Measurements from ENCODE around the gene B4GALT5. TPM values are rescaled to one million over a fixed set of nuclear protein-coding genes. Genes with fewer than 3 reads are reported as not detected.
"Not testable (repeated sequence)": the region's sequence is repeated elsewhere in the genome, so short reads cannot be mapped to it uniquely, and the experiment has no call there.

Gene B4GALT5
- total RNA-seq, 2 donors from 2014 or later, result 14.8 to 27.3 TPM

- Mint-ChIP-seq H3K27ac (no peak overlapping the region), H3K9me3 (no peaks in the 10 kb centered on the region), H3K36me3 (ENCODE audit: insufficient read depth in 2 of 2) (no peaks in the 10 kb centered on the region), H3K4me1 (ENCODE audit: low read depth) (peaks cover 10% of the 10 kb centered on the region), H3K27me3 (ENCODE audit: low read depth) (peaks cover 27% of the 10 kb centered on the region), H3K4me3 (no peak overlapping the region)
- no peak for ATAC-seq (replicated peaks in 1 of 2)
- DNase-seq, result no peak
Observed at GRCh38 chr20:49749625-49750024, 35.9 kb upstream of the B4GALT5 start.

GRCh38 chr20:49748525-49748838 lies 34.8 kb upstream of the B4GALT5 start:
- no peak overlapping the region for H3K27ac Mint-ChIP-seq
- H3K36me3 Mint-ChIP-seq (ENCODE audit: insufficient read depth in 2 of 2), result no peaks in the 10 kb centered on the region
- H3K4me1 Mint-ChIP-seq (ENCODE audit: low read depth), result peaks cover 10% of the 10 kb centered on the region
- no peak overlapping the region for H3K4me3 Mint-ChIP-seq
- H3K27me3 Mint-ChIP-seq (ENCODE audit: low read depth), result peaks cover 16% of the 10 kb centered on the region
- DNase-seq (no peak), ATAC-seq (replicated peaks in 1 of 2) (no peak)
- H3K9me3 Mint-ChIP-seq, result no peaks in the 10 kb centered on the region

GRCh38 chr20:49747707-49748524 lies 34.2 kb upstream of the B4GALT5 start:
- H3K9me3 Mint-ChIP-seq, result no peaks in the 10 kb centered on the region
- H3K4me1 Mint-ChIP-seq (ENCODE audit: low read depth), result peaks cover 10% of the 10 kb centered on the region
- no peaks in the 10 kb centered on the region for H3K36me3 Mint-ChIP-seq (ENCODE audit: insufficient read depth in 2 of 2)
- ATAC-seq (replicated peaks in 1 of 2) (no peak), DNase-seq (no peak)
- H3K27ac Mint-ChIP-seq, result no peak overlapping the region
- no peak overlapping the region for H3K4me3 Mint-ChIP-seq
- H3K27me3 Mint-ChIP-seq (ENCODE audit: low read depth), result peaks cover 12% of the 10 kb centered on the region

GRCh38 chr20:49742948-49743347 lies 29.3 kb upstream of the B4GALT5 start:
- no peaks in the 10 kb centered on the region for H3K9me3 Mint-ChIP-seq
- ATAC-seq (replicated peaks in 1 of 2), result no peak
- peaks cover 11% of the 10 kb centered on the region for H3K27me3 Mint-ChIP-seq (ENCODE audit: low read depth)
- no peaks in the 10 kb centered on the region for H3K4me1 Mint-ChIP-seq (ENCODE audit: low read depth)
- no peak overlapping the region for H3K4me3 Mint-ChIP-seq
- H3K27ac Mint-ChIP-seq, result no peak overlapping the region
- no peaks in the 10 kb centered on the region for H3K36me3 Mint-ChIP-seq (ENCODE audit: insufficient read depth in 2 of 2)
- DNase-seq, result no peak

- Mint-ChIP-seq H3K27me3 (ENCODE audit: low read depth) (peaks cover 12% of the 10 kb centered on the region), H3K36me3 (ENCODE audit: insufficient read depth in 2 of 2) (no peaks in the 10 kb centered on the region), H3K4me1 (ENCODE audit: low read depth) (no peaks in the 10 kb centered on the region), H3K9me3 (no peaks in the 10 kb centered on the region), H3K27ac (no peak overlapping the region), H3K4me3 (no peak overlapping the region)
- DNase-seq, result no peak
- ATAC-seq (replicated peaks in 1 of 2), result no peak
Observed at GRCh38 chr20:49741977-49742376, 28.3 kb upstream of the B4GALT5 start.

- no peak for DNase-seq
- H3K4me1 Mint-ChIP-seq (ENCODE audit: low read depth), result no peaks in the 10 kb centered on the region
- no peaks in the 10 kb centered on the region for H3K9me3 Mint-ChIP-seq
- H3K27ac Mint-ChIP-seq, result no peak overlapping the region
- H3K36me3 Mint-ChIP-seq (ENCODE audit: insufficient read depth in 2 of 2), result no peaks in the 10 kb centered on the region
- no peak for ATAC-seq (replicated peaks in 1 of 2)
- H3K4me3 Mint-ChIP-seq, result no peak overlapping the region
- peaks cover 20% of the 10 kb centered on the region for H3K27me3 Mint-ChIP-seq (ENCODE audit: low read depth)
Observed at GRCh38 chr20:49740807-49741206, 27.1 kb upstream of the B4GALT5 start.

GRCh38 chr20:49739042-49739441 lies 25.4 kb upstream of the B4GALT5 start:
- no peaks in the 10 kb centered on the region for H3K36me3 Mint-ChIP-seq (ENCODE audit: insufficient read depth in 2 of 2)
- no peak overlapping the region for H3K27ac Mint-ChIP-seq
- H3K27me3 Mint-ChIP-seq (ENCODE audit: low read depth), result peaks cover 20% of the 10 kb centered on the region
- DNase-seq, result no peak
- H3K4me3 Mint-ChIP-seq, result no peak overlapping the region
- H3K9me3 Mint-ChIP-seq, result no peaks in the 10 kb centered on the region
- no peaks in the 10 kb centered on the region for H3K4me1 Mint-ChIP-seq (ENCODE audit: low read depth)
- no peak for ATAC-seq (replicated peaks in 1 of 2)

GRCh38 chr20:49737260-49737659 lies 23.6 kb upstream of the B4GALT5 start:
- Mint-ChIP-seq H3K36me3 (ENCODE audit: insufficient read depth in 2 of 2) (no peaks in the 10 kb centered on the region), H3K4me3 (no peak overlapping the region), H3K27ac (no peak overlapping the region), H3K27me3 (ENCODE audit: low read depth) (peaks cover 19% of the 10 kb centered on the region), H3K9me3 (no peaks in the 10 kb centered on the region), H3K4me1 (ENCODE audit: low read depth) (no peaks in the 10 kb centered on the region)
- ATAC-seq (replicated peaks in 1 of 2) (no peak), DNase-seq (no peak)

GRCh38 chr20:49729780-49730179 lies 16.1 kb upstream of the B4GALT5 start:
- H3K4me1 Mint-ChIP-seq (ENCODE audit: low read depth), result peaks cover 7% of the 10 kb centered on the region
- no peaks in the 10 kb centered on the region for H3K9me3 Mint-ChIP-seq
- H3K4me3 Mint-ChIP-seq, result no peak overlapping the region
- H3K36me3 Mint-ChIP-seq (ENCODE audit: insufficient read depth in 2 of 2), result no peaks in the 10 kb centered on the region
- H3K27me3 Mint-ChIP-seq (ENCODE audit: low read depth), result no peaks in the 10 kb centered on the region
- ATAC-seq (replicated peaks in 1 of 2), result no peak
- no peak for DNase-seq
- H3K27ac Mint-ChIP-seq, result no peak overlapping the region

GRCh38 chr20:49727894-49728885 lies 14.5 kb upstream of the B4GALT5 start:
- DNase-seq, result no peak
- H3K27ac Mint-ChIP-seq, result no peak overlapping the region
- no peaks in the 10 kb centered on the region for H3K9me3 Mint-ChIP-seq
- H3K36me3 Mint-ChIP-seq (ENCODE audit: insufficient read depth in 2 of 2), result no peaks in the 10 kb centered on the region
- no peak for ATAC-seq (replicated peaks in 1 of 2)
- H3K4me3 Mint-ChIP-seq, result no peak overlapping the region
- peaks cover 12% of the 10 kb centered on the region for H3K4me1 Mint-ChIP-seq (ENCODE audit: low read depth)
- no peaks in the 10 kb centered on the region for H3K27me3 Mint-ChIP-seq (ENCODE audit: low read depth)

GRCh38 chr20:49727478-49727877 lies 13.8 kb upstream of the B4GALT5 start:
- Mint-ChIP-seq H3K4me1 (ENCODE audit: low read depth) (peaks cover 12% of the 10 kb centered on the region), H3K36me3 (ENCODE audit: insufficient read depth in 2 of 2) (no peaks in the 10 kb centered on the region), H3K27me3 (ENCODE audit: low read depth) (no peaks in the 10 kb centered on the region), H3K4me3 (no peak overlapping the region), H3K27ac (no peak overlapping the region), H3K9me3 (no peaks in the 10 kb centered on the region)
- ATAC-seq (replicated peaks in 1 of 2) (no peak), DNase-seq (no peak)

GRCh38 chr20:49725694-49726093 lies 12.0 kb upstream of the B4GALT5 start:
- H3K27ac Mint-ChIP-seq, result no peak overlapping the region
- ATAC-seq (replicated peaks in 1 of 2), result no peak
- no peak for DNase-seq
- no peaks in the 10 kb centered on the region for H3K27me3 Mint-ChIP-seq (ENCODE audit: low read depth)
- no peaks in the 10 kb centered on the region for H3K9me3 Mint-ChIP-seq
- peaks cover 12% of the 10 kb centered on the region for H3K4me1 Mint-ChIP-seq (ENCODE audit: low read depth)
- H3K4me3 Mint-ChIP-seq, result no peak overlapping the region
- H3K36me3 Mint-ChIP-seq (ENCODE audit: insufficient read depth in 2 of 2), result no peaks in the 10 kb centered on the region

- H3K27ac Mint-ChIP-seq; H3K9me3 Mint-ChIP-seq; H3K36me3 Mint-ChIP-seq (ENCODE audit: insufficient read depth in 2 of 2); DNase-seq; ATAC-seq (replicated peaks in 1 of 2); H3K27me3 Mint-ChIP-seq (ENCODE audit: low read depth); H3K4me3 Mint-ChIP-seq: not testable (repeated sequence)
- H3K4me1 Mint-ChIP-seq (ENCODE audit: low read depth), result peaks cover 12% of the 10 kb centered on the region
Observed at GRCh38 chr20:49725224-49725606, 11.5 kb upstream of the B4GALT5 start.
